HCT116 (cell line): ENCODE measurements around the gene TLE4. TPM values are rescaled to one million over a fixed set of nuclear protein-coding genes. Genes with fewer than 3 reads are reported as not detected.

Source experiments
- ATAC-seq: fragments of 200-7000 bp; cut with Tn5 transposase; 2 replicates; pipeline ENCODE4 v1.9.1; 2020; ENCODE audit warnings: mild to moderate bottlenecking, moderate library complexity
- BruUV-seq: library from RNA; stranded (reverse); fragments of 400-500 nt; replicated peaks from 2 replicates; lab custom pipeline; 2021; lab: Mats Ljungman, UMichigan
- CTCF ChIA-PET: fragments of 300-600 bp; sonication (Branson Sonifier 250); formaldehyde crosslinking; loops from one replicate; lab custom pipeline; 2021; ENCODE audit warnings: antibody characterized with exemption; lab: Charles Lee
- POLR2A ChIA-PET: fragments of 300-600, 350-600 bp; sonication (Branson Sonifier 250); formaldehyde crosslinking; loops from one replicate; lab custom pipeline; 2021; ENCODE audit warnings: antibody characterized with exemption; lab: Charles Lee
- RAD21 ChIA-PET, 2 experiments: fragments of 300-600 bp; sonication (Branson Sonifier 250); formaldehyde crosslinking; loops; one replicate each; lab custom pipeline; 2023; ENCODE audit warnings: low total read pairs in 2 of 2; ENCODE audit not compliant: uncharacterized antibody in 2 of 2, unreplicated experiment in 2 of 2, low non-redundant PET in 1 of 2; lab: Charles Lee
- DNase-seq: peaks from one replicate; pipeline ENCODE4 v3.0.0-alpha.2; 2010; ENCODE audit warnings: low read depth, low spot score
- H2AFZ ChIP-seq: fragments of 200-600 bp; shearing (Covaris generic), sonication (generic); 2 replicates; pipeline ENCODE4 v1.6.1; 2017; ENCODE audit warnings: low read depth, mixed run types, mixed read lengths, antibody characterized with exemption, low read length; ENCODE audit not compliant: poor library complexity, severe bottlenecking
- H3K27ac ChIP-seq: 2 replicates; pipeline ENCODE4 v1.5.1; 2012; ENCODE audit warnings: low read depth, low read length
- H3K27me3 ChIP-seq: fragments of 200-600 bp; sonication (generic); 2 replicates; pipeline ENCODE4 v1.6.1; 2016; ENCODE audit warnings: mixed run types, low read length, mixed read lengths; ENCODE audit not compliant: insufficient read depth
- H3K36me3 ChIP-seq, 2 experiments: fragments of 200-500 bp in 1 of 2; fragments of 200-600 bp in 1 of 2; sonication (Bioruptor generic) in 1 of 2; sonication (generic) in 1 of 2; 2 replicates each; pipeline versions ENCODE4 v1.5.1 to v1.6.1; 2014 to 2016; ENCODE audit warnings: low read length in 2 of 2, inconsistent platforms in 1 of 2, mixed read lengths in 1 of 2, mixed run types in 1 of 2; ENCODE audit not compliant: insufficient read depth in 2 of 2, control insufficient read depth in 1 of 2
- H3K4me1 ChIP-seq, 2 experiments: fragments of 200-600 bp in 1 of 2; sonication (generic) in 1 of 2; 2 replicates each; pipeline versions ENCODE4 v1.5.1 to v1.6.1; 2012 to 2017; ENCODE audit warnings: low read length in 2 of 2, inconsistent platforms in 1 of 2, mild to moderate bottlenecking in 1 of 2, mixed read lengths in 1 of 2, mixed run types in 1 of 2, moderate library complexity in 1 of 2; ENCODE audit not compliant: insufficient read depth in 2 of 2, control insufficient read depth in 1 of 2
- H3K4me2 ChIP-seq: fragments of 200-600 bp; sonication (generic); 2 replicates; pipeline ENCODE4 v1.6.1; 2017; ENCODE audit warnings: mixed run types, low read length, mixed read lengths
- H3K4me3 ChIP-seq, 2 experiments: fragments of 200-600 bp in 1 of 2; sonication (generic) in 1 of 2; replicated peaks in 1 of 2; 2 replicates each; pipeline ENCODE4 v1.5.1; 2011 to 2016; ENCODE audit warnings: low read length in 2 of 2, control low read depth in 1 of 2, low read depth in 1 of 2, mild to moderate bottlenecking in 1 of 2, mixed read lengths in 1 of 2, mixed run types in 1 of 2
- H3K79me2 ChIP-seq: fragments of 200-600 bp; sonication (generic); 2 replicates; pipeline ENCODE4 v1.6.1; 2017; ENCODE audit warnings: mild to moderate bottlenecking, mixed run types, low read length, moderate library complexity, mixed read lengths; ENCODE audit not compliant: insufficient read depth
- H3K9ac ChIP-seq: fragments of 200-600 bp; sonication (generic); 2 replicates; pipeline ENCODE4 v1.6.1; 2016; ENCODE audit warnings: low read length, mixed read lengths
- H3K9me2 ChIP-seq: fragments of 200-600 bp; sonication (generic), shearing (Covaris generic); 2 replicates; pipeline ENCODE4 v1.6.1; 2017; ENCODE audit warnings: mixed run types, mild to moderate bottlenecking, moderate library complexity; ENCODE audit not compliant: insufficient read depth
- H3K9me3 ChIP-seq, 2 experiments: fragments of 200-500 bp in 1 of 2; fragments of 200-600 bp in 1 of 2; sonication (Bioruptor generic) in 1 of 2; sonication (generic) in 1 of 2; 2 replicates each; pipeline ENCODE4 v1.6.1; 2014 to 2017; ENCODE audit warnings: low read length in 2 of 2, mixed read lengths in 2 of 2, inconsistent platforms in 1 of 2, low read depth in 1 of 2, mild to moderate bottlenecking in 1 of 2, mixed run types in 1 of 2, moderate library complexity in 1 of 2; ENCODE audit not compliant: control insufficient read depth in 1 of 2, insufficient read depth in 1 of 2
- H4K20me1 ChIP-seq: fragments of 200-600 bp; sonication (generic), shearing (Covaris generic); 2 replicates; pipeline ENCODE4 v1.6.1; 2017; ENCODE audit warnings: mixed run types, mild to moderate bottlenecking, moderate library complexity; ENCODE audit not compliant: insufficient read depth
- CBX3 ChIP-seq: IDR thresholded peaks from 2 replicates; pipeline ENCODE4 v1.6.1; 2012; ENCODE audit warnings: low read depth
- CEBPB ChIP-seq: IDR thresholded peaks from 2 replicates; pipeline ENCODE4 v1.6.1; 2012; ENCODE audit warnings: low read depth
- CTCF ChIP-seq, 3 experiments: fragments of 200-600 bp in 1 of 3; sonication (generic) in 1 of 3; IDR thresholded peaks in 2 of 3; conservative IDR thresholded peaks in 1 of 3; 2 replicates each; pipeline ENCODE4 v1.5.1; 2012 to 2017; ENCODE audit warnings: low read depth in 2 of 3, low read length in 2 of 3, antibody characterized with exemption in 1 of 3, borderline replicate concordance in 1 of 3, control low read depth in 1 of 3, mild to moderate bottlenecking in 1 of 3, mixed read lengths in 1 of 3, mixed run types in 1 of 3, moderate library complexity in 1 of 3; ENCODE audit not compliant: insufficient read depth in 1 of 3
- EGR1 ChIP-seq: IDR thresholded peaks from 2 replicates; pipeline ENCODE4 v1.6.1; 2012; ENCODE audit warnings: low read depth
- ELF1 ChIP-seq: IDR thresholded peaks from 2 replicates; pipeline ENCODE4 v1.6.1; 2012; ENCODE audit warnings: low read depth, borderline replicate concordance
- EZH2 ChIP-seq: fragments of 200-600 bp; sonication (generic); IDR thresholded peaks from 2 replicates; pipeline ENCODE4 v1.6.1; 2017; ENCODE audit warnings: antibody characterized with exemption, mixed run types
- EZH2phosphoT487 ChIP-seq: fragments of 200-600 bp; IDR thresholded peaks from 2 replicates; pipeline ENCODE4 v1.6.1; 2018; ENCODE audit warnings: antibody characterized with exemption, borderline replicate concordance
- FOSL1 ChIP-seq: IDR thresholded peaks from 2 replicates; pipeline ENCODE4 v1.6.1; 2012; ENCODE audit warnings: low read depth
- JUND ChIP-seq: IDR thresholded peaks from 2 replicates; pipeline ENCODE4 v1.6.1; 2012
- POLR2A ChIP-seq: IDR thresholded peaks from 2 replicates; pipeline ENCODE4 v1.7.0; 2011; ENCODE audit warnings: borderline replicate concordance; ENCODE audit not compliant: insufficient read depth, insufficient read length; ENCODE audit errors: extremely low read depth
- POLR2AphosphoS5 ChIP-seq: IDR thresholded peaks from 2 replicates; pipeline ENCODE4 v1.6.1; 2011; ENCODE audit warnings: mild to moderate bottlenecking, low read depth, low read length, moderate library complexity
- RAD21 ChIP-seq: IDR thresholded peaks from 2 replicates; pipeline ENCODE4 v1.6.1; 2012; ENCODE audit warnings: low read depth, mild to moderate bottlenecking
- REST ChIP-seq: IDR thresholded peaks from 2 replicates; pipeline ENCODE4 v1.6.1; 2012; ENCODE audit warnings: low read depth
- SP1 ChIP-seq: IDR thresholded peaks from 2 replicates; pipeline ENCODE4 v1.6.1; 2012; ENCODE audit warnings: low read depth
- SRF ChIP-seq: IDR thresholded peaks from 2 replicates; pipeline ENCODE4 v1.6.1; 2012; ENCODE audit warnings: low read depth
- TCF7L2 ChIP-seq: IDR thresholded peaks from 2 replicates; pipeline ENCODE4 v1.7.0; 2011; ENCODE audit warnings: borderline replicate concordance, inconsistent platforms; ENCODE audit not compliant: insufficient read depth, insufficient read length; ENCODE audit errors: extremely low read depth
- ZFX ChIP-seq: fragments of 450-650 bp; IDR thresholded peaks from 2 replicates; pipeline ENCODE4 v1.6.1; 2017
- ZNF274 ChIP-seq: fragments of 200-500 bp; sonication (Bioruptor generic); IDR thresholded peaks from 2 replicates; pipeline ENCODE4 v1.6.1; 2014; ENCODE audit warnings: mild to moderate bottlenecking, low read depth, low read length, inconsistent platforms
- intact Hi-C: fragments of 100-400 bp; cut with micrococcal nuclease; formaldehyde crosslinking; loops from 2 replicates; pipeline ENCODE4 v1.10.0; 2022
- total RNA-seq: library from RNA; stranded (reverse); gene quantifications from one replicate; pipeline ENCODE4 v1.2.1, GENCODE V29; 2021; ENCODE audit not compliant: unreplicated experiment
- TF ChIP-seq, protein P1 (sequence below): IDR thresholded peaks from 2 replicates; pipeline ENCODE4 v1.6.1; 2012

TLE4 gene
- total RNA-seq, 1 experiment from 2014 or later, result 0.39 TPM

- CTCF ChIA-PET, result no interaction called here
- no peak for ATAC-seq
These were observed 39.2 kb downstream of the TLE4 start for GRCh38 chr9:79610791-79611614.

More at GRCh38 chr9:79610791-79611614, 39.2 kb downstream of the TLE4 start:
- H3K4me2 ChIP-seq, result no peak overlapping the region
- DNase-seq, result no peak
- no peak overlapping the region for H2AFZ ChIP-seq
- TF ChIP-seq RAD21 (no peak), REST (no peak), ELF1 (no peak), JUND (no peak), EGR1 (no peak), CBX3 (no peak), POLR2AphosphoS5 (no peak), CEBPB (no peak), ZFX (no peak), SP1 (no peak), ZNF274 (no peak), POLR2A (no peak), TCF7L2 (no peak), SRF (no peak), FOSL1 (no peak), EZH2phosphoT487 (no peak), CTCF (IDR thresholded peaks at IDR 0.05 in 2 of 3, conservative IDR thresholded peaks at IDR 0.05 in 1 of 3; ENCODE audit: borderline replicate concordance in 1 of 3, insufficient read depth in 1 of 3, low read depth in 2 of 3, low read length in 2 of 3) (no peak), EZH2 (no peak)
- TF ChIP-seq, protein P1, sequence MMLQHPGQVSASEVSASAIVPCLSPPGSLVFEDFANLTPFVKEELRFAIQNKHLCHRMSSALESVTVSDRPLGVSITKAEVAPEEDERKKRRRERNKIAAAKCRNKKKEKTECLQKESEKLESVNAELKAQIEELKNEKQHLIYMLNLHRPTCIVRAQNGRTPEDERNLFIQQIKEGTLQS, result no peak
- ChIA-PET RAD21 (no interaction called here), POLR2A (no interaction called here)
- no peaks in the 10 kb centered on the region for H3K36me3 ChIP-seq
- H3K4me1 ChIP-seq, result no peaks in the 10 kb centered on the region
- H3K9ac ChIP-seq, result no peak overlapping the region
- H3K27ac ChIP-seq, result no peak overlapping the region
- H3K27me3 ChIP-seq, result no peaks in the 10 kb centered on the region
- H3K4me3 ChIP-seq, result no peak overlapping the region
- BruUV-seq, result no TSS peak
- H3K9me3 ChIP-seq, result peaks cover 3 to 14% of the 10 kb centered on the region in 2 experiments; a peak in 2 of 4 replicates
- no peaks in the 10 kb centered on the region for H3K9me2 ChIP-seq
- intact Hi-C loops, result no loop called here
- H3K79me2 ChIP-seq, result no peaks in the 10 kb centered on the region
- H4K20me1 ChIP-seq, result no peaks in the 10 kb centered on the region
